CD14-positive monocyte (primary cell): ENCODE measurements around the gene ALS2. TPM values are rescaled to one million over a fixed set of nuclear protein-coding genes. Genes with fewer than 3 reads are reported as not detected.

Experiments
- DNase-seq, 3 donors: peaks; one replicate each; pipeline ENCODE4 v3.0.0-alpha.2; 2011 to 2022
- H2AFZ ChIP-seq: 2 replicates; pipeline ENCODE4 v1.6.0; 2012; ENCODE audit warnings: mild to moderate bottlenecking, low read depth, low read length, inconsistent platforms; ENCODE audit not compliant: insufficient read depth, poor library complexity, severe bottlenecking
- H3K27ac ChIP-seq, 2 donors: 1 replicate in 1 of 2; 2 replicates in 1 of 2; pipeline ENCODE4 v1.5.1; 2012 to 2013; ENCODE audit warnings: low read length in 2 of 2, control low read depth in 1 of 2, inconsistent platforms in 1 of 2, low read depth in 1 of 2, mild to moderate bottlenecking in 1 of 2
- H3K27me3 ChIP-seq, 2 donors: one replicate each; pipeline versions ENCODE4 v1.6.0 to v1.6.1; 2011 to 2013; ENCODE audit warnings: low read length in 2 of 2; ENCODE audit not compliant: control insufficient read depth in 2 of 2, insufficient read depth in 2 of 2
- H3K36me3 ChIP-seq, 2 donors: replicated peaks in 1 of 2; 1 replicate in 1 of 2; 2 replicates in 1 of 2; pipeline versions ENCODE4 v1.5.1 to v1.6.1; 2012 to 2013; ENCODE audit warnings: low read length in 2 of 2, control low read depth in 1 of 2, inconsistent platforms in 1 of 2, mild to moderate bottlenecking in 1 of 2; ENCODE audit not compliant: insufficient read depth in 2 of 2, control insufficient read depth in 1 of 2
- H3K4me1 ChIP-seq, 2 donors: 1 replicate in 1 of 2; 2 replicates in 1 of 2; pipeline versions ENCODE4 v1.5.1 to v1.6.1; 2012 to 2013; ENCODE audit warnings: low read length in 2 of 2, control low read depth in 1 of 2, inconsistent platforms in 1 of 2, mild to moderate bottlenecking in 1 of 2, moderate library complexity in 1 of 2; ENCODE audit not compliant: insufficient read depth in 2 of 2, control insufficient read depth in 1 of 2
- H3K4me2 ChIP-seq: replicated peaks from 2 replicates; pipeline ENCODE3; 2012; ENCODE audit warnings: low read length, moderate library complexity, mild to moderate bottlenecking; ENCODE audit not compliant: poor library complexity, severe bottlenecking; ENCODE audit errors: extremely low read depth
- H3K4me3 ChIP-seq, 3 experiments: fragments of 200-600 bp in 1 of 3; sonication (generic) in 1 of 3; replicated peaks in 1 of 3; 1 replicate in 2 of 3; 2 replicates in 1 of 3; pipeline ENCODE4 v1.5.1; 2011 to 2013; ENCODE audit warnings: low read length in 3 of 3, mild to moderate bottlenecking in 3 of 3, control low read depth in 2 of 3, low read depth in 2 of 3, inconsistent platforms in 1 of 3, moderate library complexity in 1 of 3
- H3K79me2 ChIP-seq: 2 replicates; pipeline ENCODE4 v1.6.0; 2012; ENCODE audit warnings: mild to moderate bottlenecking, control low read depth, inconsistent platforms, low read length, moderate library complexity; ENCODE audit not compliant: insufficient read depth
- H3K9ac ChIP-seq: 2 replicates; pipeline ENCODE4 v1.6.0; 2017; ENCODE audit warnings: low read length, mild to moderate bottlenecking; ENCODE audit not compliant: insufficient read depth, poor library complexity, severe bottlenecking
- H3K9me3 ChIP-seq, 2 donors: replicated peaks in 1 of 2; 1 replicate in 1 of 2; 2 replicates in 1 of 2; pipeline versions ENCODE4 v1.5.1 to v1.6.1; 2012 to 2013; ENCODE audit warnings: low read length in 2 of 2, control low read depth in 1 of 2; ENCODE audit not compliant: control insufficient read depth in 1 of 2, insufficient read depth in 1 of 2
- H4K20me1 ChIP-seq: 2 replicates; pipeline ENCODE4 v1.6.0; 2012; ENCODE audit warnings: mild to moderate bottlenecking, low read length, control low read depth, moderate library complexity; ENCODE audit not compliant: insufficient read depth
- H3K27ac Mint-ChIP-seq, 7 donors: one replicate each; pipeline ENCODE4 v1.8.0; 2020; ENCODE audit warnings: mild to moderate bottlenecking in 7 of 7, mixed read lengths in 7 of 7, moderate library complexity in 6 of 7, inconsistent platforms in 2 of 7
- H3K27me3 Mint-ChIP-seq, 3 donors: one replicate each; pipeline ENCODE4 v1.8.0; 2021 to 2022; ENCODE audit warnings: low read depth in 3 of 3, mild to moderate bottlenecking in 3 of 3, mixed read lengths in 3 of 3, moderate library complexity in 3 of 3, inconsistent platforms in 1 of 3
- H3K36me3 Mint-ChIP-seq, 2 donors: one replicate each; pipeline ENCODE4 v1.8.0; 2020; ENCODE audit warnings: mixed read lengths in 2 of 2, inconsistent platforms in 1 of 2, mild to moderate bottlenecking in 1 of 2
- H3K4me1 Mint-ChIP-seq: one replicate; pipeline ENCODE4 v1.8.0; 2020; ENCODE audit warnings: mild to moderate bottlenecking, mixed read lengths
- H3K4me3 Mint-ChIP-seq, 2 donors: one replicate each; pipeline ENCODE4 v1.8.0; 2020; ENCODE audit warnings: mild to moderate bottlenecking in 2 of 2, mixed read lengths in 2 of 2, moderate library complexity in 1 of 2
- H3K9me3 Mint-ChIP-seq, 7 donors: one replicate each; pipeline ENCODE4 v1.8.0; 2020 to 2022; ENCODE audit warnings: mixed read lengths in 7 of 7, mild to moderate bottlenecking in 6 of 7, moderate library complexity in 6 of 7, inconsistent platforms in 2 of 7
- CTCF ChIP-seq: fragments of 200-600 bp; IDR thresholded peaks from one replicate; pipeline ENCODE4 v1.8.0; 2022; ENCODE audit warnings: antibody characterized with exemption, mild to moderate bottlenecking
- WGBS: methylation state at CpG from one replicate; pipeline ENCODE4 v1.1.5; 2013; ENCODE audit warnings: missing lambda C conversion rate; ENCODE audit not compliant: insufficient coverage; 5-methylcytosine and 5-hydroxymethylcytosine counted together
- intact Hi-C, 2 donors: fragments of 100-400 bp; cut with micrococcal nuclease; formaldehyde crosslinking; loops; one replicate each; pipeline versions ENCODE4 v1.15.0 to v1.15.1; 2023
- polyA plus RNA-seq, 3 donors: library from polyadenylated mRNA; depleted of rRNA in 1 of 3; unstranded in 2 of 3; stranded (reverse) in 1 of 3; fragments of 300-500 nt in 2 of 3; fragments of >200 nt in 1 of 3; fragmentation: Illumina TruSeq in 2 of 3; gene quantifications; 1 replicate in 2 of 3; 2 replicates in 1 of 3; pipeline ENCODE4 v1.2.3, GENCODE V29; 2012 to 2021

Gene ALS2
- polyA plus RNA-seq, 3 donors, result 2.6 to 4.7 (median 3.1) TPM

- Histone ChIP-seq H3K36me3 (peaks cover 42 to 61% of the 10 kb centered on the region in 2 donors), H3K9me3 (no peaks in the 10 kb centered on the region), H2AFZ (no peak overlapping the region), H4K20me1 (no peaks in the 10 kb centered on the region), H3K79me2 (no peaks in the 10 kb centered on the region), H3K9ac (no peak overlapping the region), H3K27ac (no peak overlapping the region), H3K4me1 (no peaks in the 10 kb centered on the region), H3K4me2 (no peak overlapping the region), H3K27me3 (no peaks in the 10 kb centered on the region), H3K4me3 (no peak overlapping the region)
- H3K4me3 Mint-ChIP-seq, result no peak overlapping the region
- 100% methylated on average over 2 of the region's 2 CpGs for WGBS
- intact Hi-C loops, result no loop called here
- TF ChIP-seq CTCF, result no peak
- no peak overlapping the region for H3K27ac Mint-ChIP-seq
- peaks cover 0 to 1% (median 0%) of the 10 kb centered on the region in 7 donors for H3K9me3 Mint-ChIP-seq
- DNase-seq, result no peak
- no peaks in the 10 kb centered on the region for H3K4me1 Mint-ChIP-seq
- no peaks in the 10 kb centered on the region for H3K27me3 Mint-ChIP-seq
- peaks cover 52 to 56% of the 10 kb centered on the region in 2 donors for H3K36me3 Mint-ChIP-seq
Measured at GRCh38 chr2:201709049-201709448, 71.7 kb downstream of the ALS2 start.

GRCh38 chr2:201707753-201708152 lies 73.0 kb downstream of the ALS2 start:
- H3K27ac ChIP-seq, result no peak overlapping the region

More at GRCh38 chr2:201707753-201708152, 73.0 kb downstream of the ALS2 start:
- Histone ChIP-seq H3K36me3 (peaks cover 43 to 68% of the 10 kb centered on the region in 2 donors), H3K4me3 (no peak overlapping the region), H3K4me2 (no peak overlapping the region), H3K9me3 (no peaks in the 10 kb centered on the region), H3K27me3 (no peaks in the 10 kb centered on the region), H3K79me2 (no peaks in the 10 kb centered on the region), H2AFZ (no peak overlapping the region), H3K4me1 (no peaks in the 10 kb centered on the region), H4K20me1 (no peaks in the 10 kb centered on the region), H3K9ac (no peak overlapping the region)
- Mint-ChIP-seq H3K27ac (peak overlapping the region in 2 of 7 donors; percentile 42 to 48), H3K9me3 (peaks cover 0 to 1% (median 0%) of the 10 kb centered on the region in 7 donors), H3K36me3 (peaks cover 54 to 58% of the 10 kb centered on the region in 2 donors), H3K4me3 (no peak overlapping the region), H3K27me3 (no peaks in the 10 kb centered on the region), H3K4me1 (no peaks in the 10 kb centered on the region)
- no peak for DNase-seq
- WGBS, result no CpG with 5 or more reads among the region's 3 CpGs
- intact Hi-C loops, result no loop called here
- no peak for TF ChIP-seq CTCF
